Smooth muscle cell (in vitro differentiated cells): ENCODE measurements around the gene DBI. TPM values are rescaled to one million over a fixed set of nuclear protein-coding genes. Genes with fewer than 3 reads are reported as not detected.
A peak's percentile ranks its signal among the peaks of the same experiment; 100 is the strongest.

ENCODE experiments used
- DNase-seq: peaks from one replicate; lab custom pipeline; 2025; ENCODE audit not compliant: unreplicated experiment; lab: John Stamatoyannopoulos, UW
- H2AFZ ChIP-seq: fragments of 200-600 bp; sonication (generic); 2 replicates; pipeline ENCODE4 v1.6.0; 2016; ENCODE audit warnings: antibody characterized with exemption, low read depth, mild to moderate bottlenecking
- H3F3A ChIP-seq: fragments of 200-600 bp; sonication (generic); 2 replicates; pipeline ENCODE4 v1.6.0; 2017; ENCODE audit warnings: antibody characterized with exemption, low read depth
- H3K27ac ChIP-seq: fragments of 200-600 bp; sonication (generic); 2 replicates; pipeline ENCODE4 v1.5.1; 2016; ENCODE audit warnings: low read depth, mild to moderate bottlenecking
- H3K27me3 ChIP-seq: fragments of 200-600 bp; sonication (generic); 2 replicates; pipeline ENCODE4 v1.6.1; 2016; ENCODE audit warnings: low read depth, mild to moderate bottlenecking
- H3K36me3 ChIP-seq: fragments of 200-600 bp; sonication (generic); 2 replicates; pipeline ENCODE4 v1.5.1; 2016; ENCODE audit warnings: low read depth
- H3K4me1 ChIP-seq: fragments of 200-600 bp; sonication (generic); 2 replicates; pipeline ENCODE4 v1.5.1; 2016; ENCODE audit warnings: low read depth
- H3K4me2 ChIP-seq: fragments of 200-600 bp; sonication (generic); 2 replicates; pipeline ENCODE4 v1.6.0; 2016; ENCODE audit warnings: mild to moderate bottlenecking
- H3K4me3 ChIP-seq: fragments of 200-600 bp; sonication (generic); 2 replicates; pipeline ENCODE4 v1.5.1; 2016; ENCODE audit warnings: mild to moderate bottlenecking
- H3K79me2 ChIP-seq: fragments of 200-600 bp; sonication (generic); 2 replicates; pipeline ENCODE4 v1.6.0; 2016; ENCODE audit warnings: low read depth, mild to moderate bottlenecking
- H3K9ac ChIP-seq: fragments of 200-600 bp; sonication (generic); 2 replicates; pipeline ENCODE4 v1.6.0; 2016; ENCODE audit warnings: low read depth
- H3K9me3 ChIP-seq: fragments of 200-600 bp; sonication (generic); replicated peaks from 2 replicates; pipeline ENCODE4 v1.5.1; 2016; ENCODE audit warnings: low read depth
- H4K20me1 ChIP-seq: fragments of 200-600 bp; sonication (generic); 2 replicates; pipeline ENCODE4 v1.6.0; 2016; ENCODE audit warnings: low read depth
- CTCF ChIP-seq: fragments of 200-600 bp; sonication (generic); IDR thresholded peaks from 2 replicates; pipeline ENCODE4 v1.5.1; 2017; ENCODE audit warnings: borderline replicate concordance, mild to moderate bottlenecking, antibody characterized with exemption; ENCODE audit not compliant: insufficient read depth, poor library complexity, severe bottlenecking
- WGBS: methylation state at CpG from one replicate; pipeline ENCODE4 v1.1.7; 2016; ENCODE audit warnings: low lambda C conversion rate; 5-methylcytosine and 5-hydroxymethylcytosine counted together
- polyA plus RNA-seq: library from polyadenylated mRNA; unstranded; fragments of >200 nt; fragmentation: Nextera tagmentation; extraction: Ambion mirVana; gene quantifications from 2 replicates; pipeline ENCODE4 v1.2.1, GENCODE V29; 2016
- total RNA-seq: library from RNA; depleted of rRNA; stranded (reverse); fragments of >200 nt; gene quantifications from 2 replicates; pipeline ENCODE4 v1.2.3, GENCODE V29; 2014

DBI gene
- total and polyA plus RNA-seq, 2 experiments from 2014 or later = 126 to 408 TPM

GRCh38 chr2:119359774-119360173, 7.0 kb upstream of the DBI start:
- Histone ChIP-seq H3K4me2 (no peak overlapping the region), H3F3A (no peaks in the 10 kb centered on the region), H3K27ac (no peak overlapping the region), H3K79me2 (peaks cover 5% of the 10 kb centered on the region), H4K20me1 (peaks cover 21% of the 10 kb centered on the region), H3K4me3 (no peak overlapping the region), H3K36me3 (no peaks in the 10 kb centered on the region), H3K4me1 (peaks cover 4% of the 10 kb centered on the region), H3K9me3 (no peaks in the 10 kb centered on the region), H3K9ac (no peak overlapping the region), H2AFZ (no peak overlapping the region), H3K27me3 (no peaks in the 10 kb centered on the region)
- WGBS = 96% methylated on average over 6 of the region's 6 CpGs
- DNase-seq = no peak
- no peak for TF ChIP-seq CTCF

GRCh38 chr2:119360423-119360966, 6.3 kb upstream of the DBI start:
- no peak overlapping the region for H2AFZ ChIP-seq
- H3K79me2 ChIP-seq = peaks cover 13% of the 10 kb centered on the region
- 96% methylated on average over 2 of the region's 2 CpGs for WGBS
- H3F3A ChIP-seq = no peaks in the 10 kb centered on the region
- H3K36me3 ChIP-seq = no peaks in the 10 kb centered on the region
- H3K4me2 ChIP-seq = no peak overlapping the region
- no peak overlapping the region for H3K4me3 ChIP-seq
- H3K9me3 ChIP-seq = no peaks in the 10 kb centered on the region
- TF ChIP-seq CTCF = no peak
- H3K9ac ChIP-seq = no peak overlapping the region
- peaks cover 14% of the 10 kb centered on the region for H4K20me1 ChIP-seq
- no peak overlapping the region for H3K27ac ChIP-seq
- no peaks in the 10 kb centered on the region for H3K27me3 ChIP-seq
- no peak for DNase-seq
- H3K4me1 ChIP-seq = peaks cover 11% of the 10 kb centered on the region

- WGBS = 96% methylated on average over 6 of the region's 6 CpGs
- Histone ChIP-seq H3K4me1 (peaks cover 21% of the 10 kb centered on the region), H3F3A (no peaks in the 10 kb centered on the region), H4K20me1 (peaks cover 20% of the 10 kb centered on the region), H3K4me2 (peak overlapping the region; percentile 89), H3K9ac (no peak overlapping the region), H3K79me2 (peaks cover 34% of the 10 kb centered on the region), H3K9me3 (no peaks in the 10 kb centered on the region), H3K4me3 (peak overlapping the region; percentile 69), H3K27me3 (no peaks in the 10 kb centered on the region), H2AFZ (no peak overlapping the region), H3K36me3 (no peaks in the 10 kb centered on the region), H3K27ac (no peak overlapping the region)
- no peak for TF ChIP-seq CTCF
- DNase-seq = no peak
Measured at GRCh38 chr2:119364798-119365197, 2.0 kb upstream of the DBI start.

DNA sequence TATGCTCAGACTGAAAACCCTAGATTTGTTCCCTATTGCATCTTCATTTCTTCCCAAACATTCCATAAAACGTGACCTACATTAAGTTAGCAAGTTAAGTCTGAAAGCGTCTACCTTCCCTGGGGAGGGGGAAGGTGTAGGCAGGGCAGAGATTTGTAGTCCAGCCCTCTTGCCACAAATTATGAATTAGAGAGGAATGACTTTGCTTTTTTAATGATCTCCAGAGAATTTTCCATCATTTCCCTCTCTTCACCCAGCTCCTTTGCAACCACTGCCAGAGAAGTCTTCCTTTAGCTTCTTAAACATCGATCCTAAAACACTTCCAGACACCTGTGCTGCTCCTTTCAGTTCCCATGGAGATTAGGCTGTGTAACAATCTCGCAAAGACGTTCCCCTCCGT, 1.3 kb upstream of the DBI start:
- no peak for TF ChIP-seq CTCF
- Histone ChIP-seq H3K36me3 (peaks cover 2% of the 10 kb centered on the region), H3K4me1 (peaks cover 21% of the 10 kb centered on the region), H3K27me3 (no peaks in the 10 kb centered on the region), H3K79me2 (peaks cover 34% of the 10 kb centered on the region), H2AFZ (no peak overlapping the region), H3F3A (no peaks in the 10 kb centered on the region), H3K27ac (no peak overlapping the region), H4K20me1 (peaks cover 23% of the 10 kb centered on the region), H3K9ac (no peak overlapping the region), H3K9me3 (no peaks in the 10 kb centered on the region), H3K4me3 (peak overlapping the region; percentile 69), H3K4me2 (peak overlapping the region; percentile 89)
- DNase-seq = no peak
- WGBS = 43% methylated on average over 6 of the region's 6 CpGs
